Esophagus squamous epithelium (tissue), 4 donors: Measurements from ENCODE around the gene L3MBTL2.

ENCODE experiments used
- CTCF ChIP-seq, 6 experiments: fragments of 450-650 bp in 4 of 6; fragments of 200-600 bp in 2 of 6; sonication (generic) in 2 of 6; IDR thresholded peaks; one replicate each; pipeline ENCODE4 v1.5.1; 2016 to 2019; ENCODE audit warnings: antibody characterized with exemption in 6 of 6, mild to moderate bottlenecking in 4 of 6, moderate library complexity in 4 of 6
- POLR2A ChIP-seq, 4 donors: fragments of 450-650 bp; IDR thresholded peaks; one replicate each; pipeline ENCODE4 v1.6.1; 2017; ENCODE audit warnings: antibody characterized with exemption in 4 of 4, mild to moderate bottlenecking in 4 of 4, moderate library complexity in 3 of 4

- no peak for TF ChIP-seq CTCF (IDR thresholded peaks at IDR 0.05)
- no peak for TF ChIP-seq POLR2A (IDR thresholded peaks at IDR 0.05)
Observed at GRCh38 chr22:41241133-41241676, 36.1 kb downstream of the L3MBTL2 start.
